ENCODE data around the gene RCN1. TPM values are rescaled to one million over a fixed set of nuclear protein-coding genes. Genes with fewer than 3 reads are reported as not detected.

Gene RCN1
- polyA plus RNA-seq, 1 donor (not counting 4 experiments of a cell fraction or from before 2014, with no cell fraction given), result 46.2 TPM

DNA sequence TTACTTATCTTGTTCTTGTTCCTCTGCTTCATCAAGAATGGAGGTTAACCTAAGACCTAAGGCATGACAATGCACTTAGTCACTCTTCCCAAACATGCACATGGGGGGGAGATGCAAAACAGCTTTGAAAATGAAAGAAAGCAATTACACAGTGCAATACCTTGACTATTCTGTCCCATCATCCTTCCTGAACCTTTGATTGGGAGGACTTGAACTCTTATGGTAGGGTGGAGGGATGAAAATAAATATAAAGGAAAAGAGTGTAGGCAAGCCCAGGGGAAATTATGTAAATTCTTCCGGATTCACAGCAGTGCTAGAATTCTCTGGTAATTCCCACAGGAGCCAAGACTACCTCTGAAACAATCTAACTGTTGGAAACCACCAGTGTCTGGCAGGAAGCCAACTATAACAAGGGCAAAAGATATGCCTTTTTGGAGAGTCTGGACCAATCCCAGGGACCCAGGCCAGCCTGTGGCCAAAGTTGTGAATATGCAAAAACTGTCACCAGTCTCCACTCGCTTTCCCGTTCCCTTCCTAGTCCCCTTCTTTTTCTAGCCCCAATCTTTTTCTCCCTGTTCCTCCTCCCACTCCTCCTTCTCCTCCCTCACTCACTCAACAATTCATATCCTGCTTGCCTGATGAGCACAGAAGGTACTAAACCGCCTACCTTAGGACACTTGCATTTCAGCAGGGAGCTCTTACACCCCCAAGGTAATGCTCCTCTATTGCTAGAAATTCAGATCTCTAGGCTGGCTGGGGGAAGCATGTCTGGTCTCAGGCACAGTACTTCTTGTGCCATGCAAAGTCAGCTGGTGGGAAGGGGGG is 2.5 kb upstream of the RCN1 start:
- DNase-seq (ENCODE audit: low read depth, low spot score), result peak; percentile 33
- H3K4me2 ChIP-seq (ENCODE audit: control insufficient read depth, extremely low read depth, insufficient read depth, low read depth, low read length), result peak overlapping the region; percentile 47
- H3K27ac ChIP-seq (ENCODE audit: control insufficient read depth, insufficient read depth, low read length), result peak overlapping the region; percentile 10
- H3K4me1 ChIP-seq (ENCODE audit: control insufficient read depth, extremely low read depth, insufficient read depth, low read length), result peaks cover 22% of the 10 kb centered on the region
- peak overlapping the region in 1 of 3 experiments; percentile 40 for H3K4me3 ChIP-seq (ENCODE audit: control insufficient read depth in 2 of 3, extremely low read depth in 1 of 3, insufficient read depth in 2 of 3, low read depth in 1 of 3, low read length in 3 of 3)
- H3K9me1 ChIP-seq (ENCODE audit: control insufficient read depth, extremely low read depth, insufficient read depth, low read length), result no peaks in the 10 kb centered on the region
- TF ChIP-seq CTCF (optimal IDR thresholded peaks at IDR 0.05 in 1 of 3, IDR thresholded peaks at IDR 0.05 in 1 of 3, conservative IDR thresholded peaks at IDR 0.05 in 1 of 3; ENCODE audit: extremely low read depth in 1 of 3, insufficient read depth in 2 of 3, low read length in 3 of 3) (no peak), EZH2 (IDR thresholded peaks at IDR 0.05; ENCODE audit: low read length) (no peak)
- H4K20me1 ChIP-seq (ENCODE audit: control insufficient read depth, extremely low read depth, insufficient read depth, low read length), result no peaks in the 10 kb centered on the region
- no peaks in the 10 kb centered on the region for H3K36me3 ChIP-seq (ENCODE audit: control insufficient read depth in 2 of 2, extremely low read depth in 1 of 2, insufficient read depth in 2 of 2, low read length in 2 of 2)
- peak; percentile 78 for FAIRE-seq
- H3K79me2 ChIP-seq (ENCODE audit: control insufficient read depth, insufficient read depth, low read length), result peaks cover 6% of the 10 kb centered on the region
- dilution Hi-C loops (cut with MboI; ENCODE audit: extremely low pct_ligation_motif_present, low sequenced_read_pairs), result no loop called here
- no peak overlapping the region for H3K9ac ChIP-seq (ENCODE audit: control insufficient read depth, extremely low read depth, insufficient read depth, low read length)
- H2AFZ ChIP-seq (ENCODE audit: control insufficient read depth, low read length), result peak overlapping the region; percentile 47
- H3K9me3 ChIP-seq (ENCODE audit: control insufficient read depth, low read depth, low read length), result no peaks in the 10 kb centered on the region
- H3K27me3 ChIP-seq (ENCODE audit: control insufficient read depth, extremely low read depth, insufficient read depth, low read length), result no peaks in the 10 kb centered on the region

DNA sequence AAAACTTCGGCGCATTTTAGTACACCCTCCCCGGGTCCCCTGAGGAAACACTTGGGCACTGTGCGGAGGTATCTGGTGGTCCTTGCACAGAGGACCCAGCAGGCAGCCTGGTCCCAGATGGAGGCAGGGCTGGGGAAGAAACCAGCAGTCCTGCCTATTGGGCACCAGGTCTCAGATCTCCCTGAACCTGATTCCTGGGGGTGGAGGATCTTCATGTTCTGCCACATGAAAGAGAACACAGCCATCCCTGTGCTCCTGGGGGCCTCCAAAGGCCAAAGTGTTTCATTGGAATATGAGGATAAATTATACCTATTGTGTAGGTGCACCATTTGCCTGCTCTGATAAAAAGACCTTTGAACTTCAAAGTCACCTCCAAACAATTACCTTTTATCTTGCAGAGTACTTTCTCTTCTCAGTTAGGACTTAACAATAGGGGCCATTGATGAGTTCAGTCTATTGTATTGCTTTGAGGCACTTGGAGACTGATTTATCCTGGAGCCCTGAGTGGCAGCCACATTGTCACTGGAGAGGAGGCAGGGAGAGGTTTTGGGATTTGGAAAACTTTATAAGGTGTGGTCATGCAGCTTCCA is 1.8 kb downstream of the RCN1 start:
- H3K79me2 ChIP-seq (ENCODE audit: control insufficient read depth, insufficient read depth, low read length), result peaks cover 10% of the 10 kb centered on the region
- no peaks in the 10 kb centered on the region for H4K20me1 ChIP-seq (ENCODE audit: control insufficient read depth, extremely low read depth, insufficient read depth, low read length)
- H3K4me1 ChIP-seq (ENCODE audit: control insufficient read depth, extremely low read depth, insufficient read depth, low read length), result peaks cover 18% of the 10 kb centered on the region
- H2AFZ ChIP-seq (ENCODE audit: control insufficient read depth, low read length), result no peak overlapping the region
- no peak overlapping the region for H3K9ac ChIP-seq (ENCODE audit: control insufficient read depth, extremely low read depth, insufficient read depth, low read length)
- H3K27ac ChIP-seq (ENCODE audit: control insufficient read depth, insufficient read depth, low read length), result no peak overlapping the region
- H3K4me3 ChIP-seq (ENCODE audit: control insufficient read depth in 2 of 3, extremely low read depth in 1 of 3, insufficient read depth in 2 of 3, low read depth in 1 of 3, low read length in 3 of 3), result peak overlapping the region in 1 of 3 experiments; percentile 85
- DNase-seq (ENCODE audit: low read depth, low spot score), result no peak
- dilution Hi-C loops (cut with MboI; ENCODE audit: extremely low pct_ligation_motif_present, low sequenced_read_pairs), result no loop called here
- H3K9me1 ChIP-seq (ENCODE audit: control insufficient read depth, extremely low read depth, insufficient read depth, low read length), result no peaks in the 10 kb centered on the region
- no peak for FAIRE-seq
- H3K9me3 ChIP-seq (ENCODE audit: control insufficient read depth, low read depth, low read length), result no peaks in the 10 kb centered on the region
- TF ChIP-seq CTCF (optimal IDR thresholded peaks at IDR 0.05 in 1 of 3, IDR thresholded peaks at IDR 0.05 in 1 of 3, conservative IDR thresholded peaks at IDR 0.05 in 1 of 3; ENCODE audit: extremely low read depth in 1 of 3, insufficient read depth in 2 of 3, low read length in 3 of 3) (no peak), EZH2 (IDR thresholded peaks at IDR 0.05; ENCODE audit: low read length) (no peak)
- peak overlapping the region; percentile 82 for H3K4me2 ChIP-seq (ENCODE audit: control insufficient read depth, extremely low read depth, insufficient read depth, low read depth, low read length)
- peaks cover 0 to 3% of the 10 kb centered on the region in 2 experiments for H3K36me3 ChIP-seq (ENCODE audit: control insufficient read depth in 2 of 2, extremely low read depth in 1 of 2, insufficient read depth in 2 of 2, low read length in 2 of 2)
- no peaks in the 10 kb centered on the region for H3K27me3 ChIP-seq (ENCODE audit: control insufficient read depth, extremely low read depth, insufficient read depth, low read length)

All from keratinocyte (primary cell).